ENCODE data around the gene CFHR4. TPM values are rescaled to one million over a fixed set of nuclear protein-coding genes. Genes with fewer than 3 reads are reported as not detected.
"Not testable (repeated sequence)": the region's sequence is repeated elsewhere in the genome, so short reads cannot be mapped to it uniquely, and the experiment has no call there.

The CFHR4 gene
- total RNA-seq, 3 donors from 2014 or later, result not detected

DNA sequence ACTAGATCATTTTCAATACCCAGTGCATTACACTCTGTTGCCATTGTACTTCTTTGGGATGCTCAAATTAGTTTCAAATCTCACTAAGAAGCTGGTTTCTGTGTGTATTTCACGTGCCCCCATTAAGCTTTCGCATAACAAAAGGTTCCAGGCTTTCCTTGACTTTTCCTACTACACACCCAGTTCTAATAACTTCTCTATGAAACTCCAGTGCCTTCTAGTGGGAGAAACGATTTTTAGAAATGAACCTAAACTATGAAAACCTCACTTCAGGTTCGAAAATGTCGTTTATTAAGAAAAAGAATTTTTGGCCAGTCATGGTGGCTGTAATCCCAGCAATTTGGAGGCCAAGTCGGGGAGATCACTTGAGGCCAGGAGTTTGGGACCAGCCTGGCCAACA is 2.8 kb downstream of the CFHR4 start:
- DNase-seq, result no peak
- no peaks in the 10 kb centered on the region for H3K4me1 ChIP-seq (ENCODE audit: low read depth)
- intact Hi-C loops (cut with DNase I, micrococcal nuclease), result no loop called here
- no peaks in the 10 kb centered on the region for H3K9me3 ChIP-seq
- TF ChIP-seq, protein P1, sequence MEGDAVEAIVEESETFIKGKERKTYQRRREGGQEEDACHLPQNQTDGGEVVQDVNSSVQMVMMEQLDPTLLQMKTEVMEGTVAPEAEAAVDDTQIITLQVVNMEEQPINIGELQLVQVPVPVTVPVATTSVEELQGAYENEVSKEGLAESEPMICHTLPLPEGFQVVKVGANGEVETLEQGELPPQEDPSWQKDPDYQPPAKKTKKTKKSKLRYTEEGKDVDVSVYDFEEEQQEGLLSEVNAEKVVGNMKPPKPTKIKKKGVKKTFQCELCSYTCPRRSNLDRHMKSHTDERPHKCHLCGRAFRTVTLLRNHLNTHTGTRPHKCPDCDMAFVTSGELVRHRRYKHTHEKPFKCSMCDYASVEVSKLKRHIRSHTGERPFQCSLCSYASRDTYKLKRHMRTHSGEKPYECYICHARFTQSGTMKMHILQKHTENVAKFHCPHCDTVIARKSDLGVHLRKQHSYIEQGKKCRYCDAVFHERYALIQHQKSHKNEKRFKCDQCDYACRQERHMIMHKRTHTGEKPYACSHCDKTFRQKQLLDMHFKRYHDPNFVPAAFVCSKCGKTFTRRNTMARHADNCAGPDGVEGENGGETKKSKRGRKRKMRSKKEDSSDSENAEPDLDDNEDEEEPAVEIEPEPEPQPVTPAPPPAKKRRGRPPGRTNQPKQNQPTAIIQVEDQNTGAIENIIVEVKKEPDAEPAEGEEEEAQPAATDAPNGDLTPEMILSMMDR (IDR thresholded peaks at IDR 0.05), result no peak
- no peak overlapping the region for H3K4me3 ChIP-seq
- no peaks in the 10 kb centered on the region for H3K36me3 ChIP-seq (ENCODE audit: low read depth)
- no peak for ATAC-seq

DNA sequence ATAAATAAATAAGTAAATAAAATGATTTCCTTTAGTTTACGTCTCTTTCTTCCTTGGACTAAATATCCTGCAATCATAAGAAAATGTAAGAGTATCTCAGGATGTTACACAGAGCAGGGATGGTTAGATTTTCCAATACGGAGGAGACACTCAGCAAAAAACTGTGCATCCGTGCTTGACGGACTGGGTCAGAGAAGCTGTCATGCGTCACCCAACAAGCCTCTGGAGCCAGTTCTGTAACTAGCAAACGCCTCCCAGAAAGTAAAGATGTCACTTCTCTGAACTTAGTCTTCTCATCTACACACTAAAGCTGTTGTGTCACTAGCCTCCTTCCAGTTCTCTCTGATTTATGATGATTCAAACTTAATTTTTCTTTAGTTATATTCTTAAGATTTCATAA is 3.4 kb downstream of the CFHR4 start:
- TF ChIP-seq, protein P1 (IDR thresholded peaks at IDR 0.05), result no peak
- DNase-seq (no peak), ATAC-seq (no peak)
- intact Hi-C loops (cut with DNase I, micrococcal nuclease), result no loop called here
- no peak overlapping the region for H3K4me3 ChIP-seq
- no peaks in the 10 kb centered on the region for H3K9me3 ChIP-seq
- no peaks in the 10 kb centered on the region for H3K4me1 ChIP-seq (ENCODE audit: low read depth)
- no peaks in the 10 kb centered on the region for H3K36me3 ChIP-seq (ENCODE audit: low read depth)

DNA sequence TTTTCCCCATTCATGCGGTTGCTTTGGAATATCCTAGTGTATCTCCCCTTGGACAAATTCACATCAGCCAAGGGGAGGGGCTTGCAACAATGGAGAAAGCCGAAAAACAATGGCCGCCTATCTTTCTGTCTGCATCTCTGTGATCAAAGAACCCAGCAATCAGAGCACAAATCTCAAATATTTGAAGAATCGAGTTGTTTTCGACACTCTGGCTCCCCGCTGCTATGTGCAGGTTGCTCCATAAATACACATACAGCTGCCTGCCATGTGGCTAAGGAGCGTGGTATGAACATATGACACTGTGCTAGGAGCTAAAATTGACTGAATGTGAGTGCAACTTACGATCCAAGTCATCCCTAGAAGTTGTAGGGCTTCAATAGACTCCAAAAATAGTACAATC is 8.5 kb downstream of the CFHR4 start:
- Histone ChIP-seq H3K9me3 (no peaks in the 10 kb centered on the region), H3K4me3 (no peak overlapping the region), H3K36me3 (ENCODE audit: low read depth) (no peaks in the 10 kb centered on the region), H3K4me1 (ENCODE audit: low read depth) (no peaks in the 10 kb centered on the region)
- TF ChIP-seq, protein P1 (IDR thresholded peaks at IDR 0.05), result no peak
- intact Hi-C loops (cut with DNase I, micrococcal nuclease), result no loop called here
- DNase-seq (no peak), ATAC-seq (no peak)

DNA sequence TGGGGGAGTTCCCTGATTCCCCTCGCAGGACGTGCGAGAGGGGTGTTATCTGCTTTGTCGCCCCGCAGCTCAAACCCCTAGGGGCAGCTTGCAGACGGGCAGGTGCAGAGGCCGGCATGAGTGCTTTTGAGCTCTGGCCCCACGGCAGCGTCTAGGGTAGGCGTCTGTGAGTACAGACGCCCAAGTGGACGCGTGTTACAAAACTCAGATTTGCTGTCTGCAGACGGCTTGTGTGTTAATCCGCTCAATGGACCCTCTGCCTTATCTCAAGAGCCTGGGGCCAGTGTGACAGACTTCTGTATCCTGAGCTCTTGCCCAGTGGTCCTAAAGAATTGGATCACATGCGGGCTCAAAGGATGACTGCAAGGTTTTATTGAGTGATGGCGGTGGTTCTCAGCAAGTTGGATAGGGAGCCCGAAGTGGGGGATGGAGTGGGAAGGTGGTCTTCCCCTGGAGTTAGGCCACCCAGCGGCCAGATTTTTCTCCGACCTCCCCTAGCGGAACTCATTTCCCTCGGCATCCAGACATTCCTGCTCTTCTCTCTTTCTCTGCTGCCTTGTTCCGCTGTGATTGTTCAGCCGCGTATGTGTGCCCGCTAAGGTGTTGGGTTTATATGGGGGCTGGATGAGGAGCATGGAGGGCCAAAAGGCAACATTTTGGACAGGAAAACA is 9.4 kb downstream of the CFHR4 start:
- no peak overlapping the region for H3K4me3 ChIP-seq
- DNase-seq (no peak), ATAC-seq (no peak)
- TF ChIP-seq, protein P1 (IDR thresholded peaks at IDR 0.05), result no peak
- H3K36me3 ChIP-seq (ENCODE audit: low read depth), result no peaks in the 10 kb centered on the region
- no peaks in the 10 kb centered on the region for H3K9me3 ChIP-seq
- intact Hi-C loops (cut with DNase I, micrococcal nuclease), result no loop called here
- H3K4me1 ChIP-seq (ENCODE audit: low read depth), result no peaks in the 10 kb centered on the region

DNA sequence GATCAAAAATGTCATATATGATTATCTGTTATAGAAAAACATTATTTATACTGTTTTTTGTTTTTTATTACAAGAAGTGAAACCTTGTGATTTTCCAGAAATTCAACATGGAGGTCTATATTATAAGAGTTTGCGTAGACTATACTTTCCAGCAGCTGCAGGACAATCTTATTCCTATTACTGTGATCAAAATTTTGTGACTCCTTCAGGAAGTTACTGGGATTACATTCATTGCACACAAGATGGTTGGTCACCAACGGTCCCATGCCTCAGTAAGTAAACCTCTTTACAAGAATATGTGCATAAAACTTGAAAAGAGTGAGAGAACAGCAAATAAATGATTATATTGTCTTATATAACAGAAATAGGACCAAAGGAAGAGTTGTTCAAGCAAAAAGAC is 14.5 kb downstream of the CFHR4 start:
- no peaks in the 10 kb centered on the region for H3K36me3 ChIP-seq (ENCODE audit: low read depth)
- no peak for DNase-seq
- no peak for ATAC-seq
- TF ChIP-seq, protein P1 (IDR thresholded peaks at IDR 0.05), result no peak
- no peaks in the 10 kb centered on the region for H3K4me1 ChIP-seq (ENCODE audit: low read depth)
- no peak overlapping the region for H3K4me3 ChIP-seq
- no peaks in the 10 kb centered on the region for H3K9me3 ChIP-seq
- intact Hi-C loops (cut with DNase I, micrococcal nuclease), result no loop called here

DNA sequence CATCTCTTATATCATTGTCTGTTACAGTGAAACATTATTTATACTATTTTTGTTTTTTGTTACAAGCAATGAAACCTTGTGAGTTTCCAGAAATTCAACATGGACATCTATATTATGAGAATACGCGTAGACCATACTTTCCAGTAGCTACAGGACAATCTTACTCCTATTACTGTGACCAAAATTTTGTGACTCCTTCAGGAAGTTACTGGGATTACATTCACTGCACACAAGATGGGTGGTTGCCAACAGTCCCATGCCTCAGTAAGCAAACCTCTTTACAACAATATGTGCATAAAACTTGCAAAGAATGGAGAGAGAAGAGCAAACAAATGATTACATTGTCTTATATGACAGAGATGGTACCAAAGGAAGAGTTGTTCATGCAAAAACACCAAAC is 22.4 kb downstream of the CFHR4 start:
- DNase-seq (no peak), ATAC-seq (no peak)
- Histone ChIP-seq H3K9me3 (no peaks in the 10 kb centered on the region), H3K4me3 (no peak overlapping the region), H3K4me1 (ENCODE audit: low read depth) (no peaks in the 10 kb centered on the region), H3K36me3 (ENCODE audit: low read depth) (no peaks in the 10 kb centered on the region)
- TF ChIP-seq, protein P1 (IDR thresholded peaks at IDR 0.05), result no peak
- intact Hi-C loops (cut with DNase I, micrococcal nuclease), result no loop called here

DNA sequence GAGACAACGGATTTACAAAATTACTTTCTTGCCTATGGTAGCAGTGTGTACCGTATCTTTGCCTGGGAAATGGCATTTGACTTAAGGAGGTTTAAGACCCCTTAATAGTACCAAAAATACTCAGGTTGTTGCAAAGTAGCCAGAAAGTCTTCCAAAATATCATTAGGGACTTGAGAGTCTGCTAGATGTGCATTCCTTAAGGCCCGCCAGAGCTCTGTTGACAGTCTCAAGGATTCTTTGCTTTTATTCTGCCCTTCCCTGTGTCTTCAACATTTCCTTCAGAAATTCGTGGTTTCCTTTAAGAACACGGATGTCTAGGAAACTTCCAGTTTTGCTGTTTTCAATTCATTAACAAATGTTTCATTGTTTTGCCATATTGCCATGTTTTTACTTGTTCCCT is 24.4 kb downstream of the CFHR4 start:
- H3K4me1 ChIP-seq (ENCODE audit: low read depth); ATAC-seq: not testable (repeated sequence)

DNA sequence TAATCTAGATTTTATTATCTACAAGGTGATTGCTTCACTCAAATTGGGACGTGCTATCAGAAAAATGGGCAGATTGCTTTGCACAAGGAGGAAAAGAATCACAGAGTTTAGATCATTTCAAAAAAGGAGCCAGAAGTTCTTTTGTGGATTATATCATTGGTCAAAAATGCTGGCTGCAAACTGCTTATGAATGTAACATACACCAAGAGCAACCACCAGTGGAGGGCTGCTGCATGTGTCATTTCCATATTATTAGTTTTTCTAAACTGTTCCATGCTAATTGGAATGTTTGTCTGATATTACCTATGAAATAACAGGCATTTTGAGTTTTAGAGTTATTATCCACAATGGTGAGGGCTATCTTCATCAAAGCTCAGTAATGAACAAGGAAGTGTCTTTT is 39.0 kb downstream of the CFHR4 start:
- H3K4me3 ChIP-seq; DNase-seq; intact Hi-C loops (cut with DNase I, micrococcal nuclease); H3K9me3 ChIP-seq; H3K4me1 ChIP-seq (ENCODE audit: low read depth); H3K36me3 ChIP-seq (ENCODE audit: low read depth); ATAC-seq: not testable (repeated sequence)

More for the DNA sequence above, 24.4 kb downstream of the CFHR4 start:
- H3K9me3 ChIP-seq; H3K4me3 ChIP-seq; H3K36me3 ChIP-seq (ENCODE audit: low read depth); DNase-seq; intact Hi-C loops (cut with DNase I, micrococcal nuclease): not testable (repeated sequence)
